ENCODE data around the gene EYA4.

Gene EYA4

GRCh38 chr6:133291671-133292070 lies 50.5 kb downstream of the EYA4 start:
- DNase-seq: no peak

DNA sequence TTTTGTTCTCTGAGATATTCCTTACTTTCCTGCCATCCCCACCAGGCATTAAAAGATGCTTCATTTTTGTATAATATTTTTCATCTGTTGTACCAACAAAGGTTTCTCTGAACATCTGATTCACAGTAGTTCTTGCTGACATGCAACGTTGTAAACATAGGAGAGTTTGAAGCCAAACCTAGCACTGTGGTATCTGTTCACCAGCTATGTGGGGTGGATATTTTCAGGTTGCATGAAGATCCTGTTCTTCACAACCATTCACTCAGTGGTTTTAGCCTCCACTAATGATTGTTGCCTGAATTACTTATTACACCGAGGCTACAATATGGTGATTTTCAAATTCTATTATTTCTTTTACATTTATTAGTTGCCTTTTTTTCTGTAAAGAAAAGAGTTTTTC lies 56.5 kb downstream of the EYA4 start:
- no peak for DNase-seq

GRCh38 chr6:133298335-133298734 lies 57.2 kb downstream of the EYA4 start:
- no peak for DNase-seq

DNA sequence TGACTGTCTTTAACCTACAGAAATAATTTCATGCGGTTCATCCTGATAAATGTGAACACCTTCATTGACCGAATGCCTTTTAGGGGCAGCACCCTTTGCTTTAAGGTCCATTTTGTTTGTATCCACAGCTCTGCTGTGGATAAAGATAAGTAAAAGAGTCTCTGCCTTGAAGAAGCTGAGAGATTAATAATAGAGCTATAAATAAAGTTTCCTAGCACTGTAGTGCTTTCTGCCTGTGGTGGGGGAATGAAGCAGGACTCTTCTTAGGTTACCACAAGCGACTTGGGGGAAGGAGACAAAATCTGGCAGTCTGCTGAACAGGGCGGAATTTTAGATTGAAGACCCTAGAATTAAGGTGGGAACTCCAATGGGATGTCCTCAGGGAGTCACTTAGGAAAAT lies 57.6 kb downstream of the EYA4 start:
- DNase-seq: no peak

DNA sequence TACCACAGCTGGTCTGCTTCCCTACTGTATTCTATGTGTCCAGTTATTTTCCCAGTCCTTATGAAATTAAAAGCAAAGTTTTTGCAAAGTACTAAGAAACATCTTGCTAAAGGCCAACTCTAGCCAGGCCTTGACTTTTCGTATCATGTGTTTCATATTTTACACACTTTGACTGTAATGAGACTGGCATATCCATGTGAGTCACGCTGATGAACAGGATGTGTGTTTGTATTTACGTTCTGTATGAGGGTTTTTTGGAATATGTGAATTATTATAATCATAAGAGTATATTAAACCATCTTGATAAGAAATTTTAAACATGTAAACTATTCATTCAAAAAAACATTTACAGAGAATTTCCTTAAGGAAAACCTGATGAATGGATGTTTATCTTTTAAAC lies 59.7 kb downstream of the EYA4 start:
- no peak for DNase-seq

GRCh38 chr6:133301835-133302234 lies 60.7 kb downstream of the EYA4 start:
- no peak for DNase-seq

GRCh38 chr6:133306931-133307330 lies 65.8 kb downstream of the EYA4 start:
- DNase-seq: no peak

- no peak for DNase-seq
Measured at GRCh38 chr6:133309579-133309978, 68.4 kb downstream of the EYA4 start.

- no peak for DNase-seq
Measured at GRCh38 chr6:133312006-133312405, 70.8 kb downstream of the EYA4 start.

DNA sequence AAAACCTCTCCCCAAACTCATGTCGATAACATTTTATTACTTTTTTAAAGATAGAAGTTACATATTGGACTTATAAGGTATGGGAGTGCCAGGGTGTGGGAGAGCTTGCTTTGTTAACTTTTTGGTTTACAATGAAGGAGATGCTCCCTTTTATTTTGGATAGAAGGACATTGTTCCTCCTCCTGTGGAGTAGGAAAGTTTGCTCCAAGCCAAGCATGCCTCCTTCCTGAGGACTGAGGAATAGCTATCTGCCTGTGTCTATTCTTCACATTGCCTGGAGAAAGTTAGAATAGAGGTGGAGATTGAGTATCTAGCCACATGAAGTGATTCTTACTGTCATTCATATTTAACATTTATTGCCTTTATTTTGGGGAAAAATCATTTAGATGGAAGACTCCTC lies 71.9 kb downstream of the EYA4 start:
- DNase-seq: no peak

- DNase-seq: no peak
Measured at GRCh38 chr6:133314947-133315346, 73.8 kb downstream of the EYA4 start.

GRCh38 chr6:133315811-133316210 lies 74.7 kb downstream of the EYA4 start:
- no peak for DNase-seq

DNA sequence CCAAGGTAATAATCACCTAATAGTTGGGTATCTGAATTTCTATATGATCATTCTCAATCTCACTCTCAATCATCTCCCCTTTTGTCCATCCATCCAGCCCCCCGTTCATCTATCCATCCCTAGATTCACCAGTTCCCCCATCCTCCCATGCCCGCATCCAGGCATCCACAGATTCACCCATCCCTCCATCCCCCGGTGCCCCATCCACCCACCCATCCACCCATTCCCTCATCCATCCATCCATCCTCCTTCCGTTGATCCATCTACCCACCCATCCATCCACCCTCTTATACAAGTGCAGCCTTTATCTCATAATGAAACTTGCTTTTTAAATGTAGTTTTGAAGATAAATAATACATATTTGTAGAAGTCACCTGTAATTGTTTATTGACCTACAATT lies 76.5 kb downstream of the EYA4 start:
- DNase-seq: no peak

DNA sequence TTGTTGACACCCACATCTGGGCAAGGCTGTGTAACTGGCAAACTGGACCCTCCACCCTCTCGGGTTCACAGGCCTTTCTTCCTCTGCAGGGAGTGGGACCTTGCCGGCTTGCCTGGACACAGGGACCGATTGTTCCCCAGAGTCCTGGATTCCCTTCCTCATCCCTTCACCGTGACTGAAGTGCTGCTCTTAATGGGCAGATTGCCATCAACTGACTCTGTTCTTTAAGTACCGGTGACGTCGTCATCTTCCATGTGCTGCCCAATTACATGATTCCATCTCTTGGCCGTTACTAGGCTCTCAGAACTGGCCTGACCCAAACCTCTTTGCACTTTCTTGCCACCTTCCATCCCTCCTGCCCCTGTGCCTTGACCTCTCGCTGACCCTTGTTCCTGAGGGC lies 85.4 kb downstream of the EYA4 start:
- DNase-seq: no peak

- no peak for DNase-seq
Measured at GRCh38 chr6:133333852-133334251, 92.7 kb downstream of the EYA4 start.

DNA sequence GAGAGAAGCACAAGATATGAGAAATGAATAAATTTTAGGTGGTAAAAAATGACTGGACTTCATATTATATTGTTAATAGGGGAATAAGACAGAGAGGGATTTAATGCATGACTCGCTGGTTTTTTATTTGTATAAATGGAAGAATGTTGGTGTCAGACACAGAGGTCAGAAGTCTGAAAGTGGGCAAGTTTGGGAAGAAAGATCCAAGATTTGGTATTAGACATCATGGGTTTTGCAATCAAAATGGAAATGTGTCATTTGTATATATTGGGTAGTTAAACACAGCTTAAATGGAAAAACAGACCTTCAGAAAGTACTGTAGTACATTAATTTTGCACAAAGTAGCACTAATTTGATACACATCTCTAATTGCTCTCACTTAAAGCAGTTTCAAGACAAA lies 96.2 kb downstream of the EYA4 start:
- DNase-seq: no peak

DNA sequence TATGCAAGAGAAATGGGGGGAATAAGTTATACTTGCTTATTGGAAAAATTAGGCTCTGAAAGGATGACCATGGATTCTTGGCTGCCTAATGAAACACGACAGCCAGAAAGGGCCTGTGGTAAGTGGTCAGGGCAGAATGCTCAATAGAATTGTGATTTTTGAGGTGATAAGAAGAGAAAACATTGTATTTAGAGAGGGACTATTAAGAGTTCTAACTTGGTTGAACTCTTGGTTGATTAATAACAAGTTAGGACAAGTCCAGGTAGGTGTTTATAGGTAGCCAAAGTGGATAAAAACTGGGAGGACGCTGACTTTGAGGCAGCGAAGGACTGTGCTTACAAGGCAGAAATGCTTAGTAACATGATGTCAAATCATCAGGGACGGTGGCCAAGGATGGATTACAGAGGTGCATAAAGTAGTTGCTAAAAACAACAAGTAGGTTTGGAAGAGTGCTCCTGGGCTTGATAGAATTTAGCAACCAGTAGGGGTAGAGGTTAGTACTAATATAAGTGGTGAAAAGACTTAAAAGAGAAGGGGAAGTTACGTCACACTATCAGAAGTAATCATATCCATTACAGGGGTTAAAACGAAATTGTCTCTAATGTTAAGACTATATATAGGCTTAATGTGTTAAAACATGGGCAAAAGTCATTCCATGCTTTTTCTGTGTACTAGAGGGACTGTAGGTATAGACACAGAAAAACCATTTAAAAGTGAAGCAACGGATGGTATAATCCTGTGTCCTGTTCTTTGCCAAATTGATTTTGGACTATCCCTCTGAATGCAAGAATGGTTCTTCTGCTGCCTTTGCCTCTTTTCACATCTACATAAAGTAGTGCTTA lies 98.6 kb downstream of the EYA4 start:
- no peak for DNase-seq

DNA sequence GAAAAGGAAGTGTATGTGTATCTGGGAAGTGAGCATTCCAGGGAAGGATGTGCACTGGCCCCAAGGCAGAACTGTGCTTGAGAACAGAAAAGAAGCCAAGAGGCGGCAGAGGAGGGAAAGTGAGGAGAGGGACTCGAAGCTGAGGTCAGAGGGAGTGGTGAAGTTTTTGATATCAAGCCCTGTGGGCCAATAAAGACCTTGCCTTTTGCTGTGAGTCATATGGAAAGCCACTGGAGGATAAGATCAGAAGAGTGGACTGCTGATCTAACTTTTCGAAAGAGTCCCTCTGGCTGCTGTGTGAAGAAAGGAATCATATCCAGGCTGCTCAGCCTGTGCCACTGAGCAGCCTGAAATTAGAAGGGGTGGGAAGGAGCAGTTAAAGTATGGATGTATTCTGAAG lies 99.4 kb downstream of the EYA4 start:
- DNase-seq: no peak

GRCh38 chr6:133341607-133342158 lies 100.5 kb downstream of the EYA4 start:
- no peak for DNase-seq

DNA sequence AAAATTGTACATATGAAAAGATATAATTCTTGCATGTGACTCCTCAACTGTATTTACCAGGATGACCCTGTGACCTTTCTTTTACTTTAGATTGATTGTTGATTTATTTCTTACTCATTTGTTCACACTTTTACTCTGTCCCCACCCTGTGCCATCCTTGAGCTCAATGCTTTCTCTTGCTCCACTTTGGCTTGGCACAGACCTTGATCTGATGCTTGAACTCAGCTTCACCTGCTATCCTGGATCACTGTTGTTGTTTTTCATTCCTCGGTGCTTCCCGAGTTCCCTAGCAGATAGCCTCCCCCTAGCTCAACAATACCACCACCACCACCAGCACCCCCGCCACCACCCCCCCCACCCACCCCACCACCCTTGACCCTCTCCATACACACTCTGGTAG lies 102.1 kb downstream of the EYA4 start:
- DNase-seq: no peak

DNA sequence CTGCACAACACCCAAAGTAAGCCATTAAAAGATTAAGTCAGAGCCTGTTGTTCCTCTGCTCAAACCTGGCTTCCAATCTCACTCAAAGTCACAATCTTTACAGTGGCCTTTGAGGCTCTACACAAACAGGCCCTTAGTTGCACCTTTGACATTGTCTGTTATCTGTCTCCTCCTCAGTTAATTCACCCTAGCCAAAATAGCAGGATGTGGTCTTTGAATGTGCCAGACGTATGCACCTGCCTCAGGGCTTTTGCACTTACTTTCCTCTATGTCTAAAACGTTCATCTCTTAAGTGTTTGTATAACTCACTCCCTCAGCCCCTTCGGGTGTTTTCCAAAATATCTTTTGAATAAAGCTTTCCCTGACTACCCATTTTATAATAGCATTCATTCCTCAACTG lies 107.7 kb downstream of the EYA4 start:
- DNase-seq: no peak

DNA sequence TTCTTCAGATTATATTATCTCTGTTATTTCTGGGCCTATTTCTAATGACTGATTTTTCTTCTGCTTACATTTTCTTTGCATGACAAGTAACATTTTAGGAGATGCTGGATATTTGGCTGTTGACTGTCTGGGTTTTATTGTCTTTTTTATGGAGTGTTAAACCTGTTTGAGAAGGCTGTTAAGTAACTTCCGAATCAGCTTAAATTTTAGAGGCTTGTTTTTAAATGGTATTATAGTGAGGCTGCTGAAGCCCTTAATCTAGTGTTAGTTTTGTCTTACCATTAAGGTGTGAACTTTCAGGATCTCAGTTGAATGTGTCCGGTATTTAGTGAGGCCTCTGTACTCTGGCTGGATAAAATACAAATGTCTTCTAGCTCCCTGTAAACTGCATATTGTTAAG lies 109.8 kb downstream of the EYA4 start:
- DNase-seq: no peak

DNA sequence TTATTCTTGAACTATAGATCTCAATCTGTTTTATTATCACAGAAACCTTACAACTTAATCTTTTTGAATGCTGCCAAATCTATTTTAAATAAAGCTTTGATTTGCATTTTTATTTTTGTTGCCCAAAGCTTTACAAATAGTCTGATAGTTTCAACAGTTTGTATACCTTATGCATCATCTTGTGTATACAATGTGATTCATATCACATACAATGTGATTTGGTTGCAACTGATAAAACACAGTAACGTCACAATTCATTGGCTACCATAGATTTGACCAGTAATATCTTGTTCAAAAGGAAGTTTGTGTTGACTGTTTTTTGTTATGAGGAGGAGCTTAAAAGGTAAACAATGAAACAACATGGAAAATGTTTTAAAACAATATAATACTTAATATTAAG lies 110.9 kb downstream of the EYA4 start:
- no peak for DNase-seq

DNA sequence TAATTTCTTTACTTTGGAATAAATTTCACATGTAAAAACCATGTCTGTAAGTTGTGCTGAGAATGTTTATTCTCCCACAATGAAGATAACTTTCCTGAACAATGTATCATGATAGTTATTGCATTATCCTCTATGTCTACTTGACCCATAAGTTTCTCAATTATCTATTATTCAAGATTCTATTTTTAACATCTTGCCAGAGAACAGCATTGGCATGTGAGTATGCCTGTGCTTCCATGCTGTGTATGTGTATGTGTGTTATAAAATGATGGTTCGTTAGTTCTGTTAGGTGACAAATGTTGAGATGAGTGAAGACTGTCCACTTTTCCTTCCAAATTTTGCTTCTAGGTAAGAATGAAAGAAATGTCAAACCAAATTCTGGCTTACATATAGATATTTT lies 111.9 kb downstream of the EYA4 start:
- no peak for DNase-seq

DNA sequence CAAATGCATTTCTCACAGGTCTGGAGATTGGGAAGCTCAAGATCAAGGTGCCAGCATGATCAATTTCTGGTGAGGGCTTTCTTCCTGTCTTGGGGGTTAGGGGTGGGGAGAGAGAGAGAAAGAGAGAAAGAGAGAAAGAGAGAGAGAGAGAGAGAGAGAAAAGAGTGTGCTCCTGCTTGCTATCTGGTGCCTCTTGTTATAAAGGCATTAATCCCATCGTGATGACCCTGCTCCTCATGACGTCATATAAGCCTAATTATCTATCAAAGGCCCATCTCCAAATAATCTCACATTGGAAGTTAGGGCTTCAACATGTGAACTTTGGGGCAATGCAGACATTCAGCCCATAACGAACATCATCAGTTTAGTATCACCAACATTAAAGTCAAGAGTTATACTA lies 114.8 kb downstream of the EYA4 start:
- DNase-seq: no peak
